ENCODE results near the gene GHRH. TPM values are rescaled to one million over a fixed set of nuclear protein-coding genes. Genes with fewer than 3 reads are reported as not detected.

The GHRH gene
- total RNA-seq, 2 experiments from 2014 or later = not detected

DNA sequence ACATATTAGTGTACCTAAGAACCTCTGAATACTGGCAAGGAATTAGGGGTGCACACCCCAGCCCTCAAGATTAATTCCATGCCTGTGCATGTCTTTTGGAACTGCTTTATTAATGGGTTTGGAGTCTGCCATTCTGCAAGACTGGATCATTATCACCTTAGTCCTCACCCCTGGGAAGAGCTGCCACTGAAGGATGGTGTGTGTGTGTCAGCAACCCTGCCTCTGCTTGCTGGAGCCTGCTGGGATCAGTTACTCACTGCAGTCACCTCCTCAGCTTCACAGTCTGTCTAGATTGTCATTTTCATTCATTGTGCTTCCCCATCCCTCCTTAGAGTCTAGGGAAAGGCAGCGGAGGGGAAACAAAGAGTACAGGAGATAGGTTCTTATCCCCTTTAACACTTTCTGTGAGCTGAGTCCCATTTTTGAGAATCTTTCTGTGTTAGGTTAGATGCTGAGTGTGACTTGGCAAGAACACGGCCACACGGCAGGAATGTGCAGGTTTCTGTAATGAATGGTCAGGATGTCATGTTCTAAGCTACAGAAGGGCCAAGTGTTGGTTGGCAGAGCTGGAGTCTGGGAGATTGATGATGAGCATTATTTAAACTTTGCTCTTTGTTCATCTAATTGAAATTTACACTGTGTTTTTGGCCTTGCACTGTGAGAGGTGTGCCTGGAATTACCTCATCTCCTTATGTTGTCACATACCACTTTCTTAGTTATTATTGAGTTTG is 21.1 kb downstream of the GHRH start:
- CTCF ChIA-PET = interaction anchor here (0.5 kb wide), 1 partner anchor 365 kb away, joined by 4 read pairs; no protein-coding TSS in a partner anchor
- peaks cover 80% of the 10 kb centered on the region for H3K36me3 Mint-ChIP-seq (ENCODE audit: low read depth)
- POLR2A ChIA-PET = no interaction called here

DNA sequence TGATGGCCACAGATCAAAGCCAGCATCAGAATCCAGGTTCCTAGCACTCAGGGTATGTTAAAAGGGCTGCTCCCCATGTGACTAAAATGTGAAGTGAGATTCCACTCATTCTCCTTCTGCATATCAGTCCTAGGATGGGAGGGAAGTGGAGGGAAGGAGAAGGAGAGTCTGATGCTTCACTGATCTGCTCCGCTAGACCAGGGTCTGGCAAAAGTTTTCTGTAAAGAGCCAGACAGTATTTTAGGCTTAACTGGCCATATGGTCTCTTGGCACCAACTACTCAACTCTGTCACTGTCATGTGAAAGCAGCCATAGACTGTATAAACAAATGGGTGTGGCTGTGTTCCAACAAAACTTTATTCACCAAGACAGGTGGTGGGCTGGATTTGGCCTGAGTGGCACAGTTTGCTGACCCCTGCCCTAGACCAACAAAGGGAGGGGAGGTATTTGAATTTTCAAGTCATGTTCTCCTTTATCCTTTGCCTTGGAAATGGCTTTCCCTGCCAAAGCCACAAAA is 22.6 kb downstream of the GHRH start:
- Histone ChIP-seq H3K4me1 (ENCODE audit: insufficient read depth, low read length) (no peaks in the 10 kb centered on the region), H3K4me3 (ENCODE audit: low read length) (no peak overlapping the region), H3K9me3 (ENCODE audit: control insufficient read depth in 1 of 2, insufficient read depth in 1 of 2, low read length in 2 of 2) (no peaks in the 10 kb centered on the region), H3K36me3 (ENCODE audit: insufficient read depth, low read length) (peaks cover 99% of the 10 kb centered on the region), H3K27me3 (ENCODE audit: control insufficient read depth in 1 of 2, insufficient read depth in 2 of 2, low read length in 2 of 2) (no peaks in the 10 kb centered on the region), H3K27ac (ENCODE audit: low read depth in 1 of 2, low read length in 2 of 2) (no peak overlapping the region)
- H3K4me1 Mint-ChIP-seq (ENCODE audit: low read depth) = no peaks in the 10 kb centered on the region
- H3K27ac Mint-ChIP-seq = no peak overlapping the region
- ChIA-PET POLR2A (no interaction called here), CTCF (no interaction called here)
- no peak for ATAC-seq (ENCODE audit: poor library complexity)
- H3K4me3 Mint-ChIP-seq = no peak overlapping the region
- intact Hi-C loops (cut with DNase I, micrococcal nuclease) = no loop called here
- no peaks in the 10 kb centered on the region for H3K9me3 Mint-ChIP-seq
- no peaks in the 10 kb centered on the region for H3K27me3 Mint-ChIP-seq
- H3K36me3 Mint-ChIP-seq (ENCODE audit: low read depth) = peaks cover 94% of the 10 kb centered on the region
- no peak for DNase-seq
- TF ChIP-seq, protein P1, sequence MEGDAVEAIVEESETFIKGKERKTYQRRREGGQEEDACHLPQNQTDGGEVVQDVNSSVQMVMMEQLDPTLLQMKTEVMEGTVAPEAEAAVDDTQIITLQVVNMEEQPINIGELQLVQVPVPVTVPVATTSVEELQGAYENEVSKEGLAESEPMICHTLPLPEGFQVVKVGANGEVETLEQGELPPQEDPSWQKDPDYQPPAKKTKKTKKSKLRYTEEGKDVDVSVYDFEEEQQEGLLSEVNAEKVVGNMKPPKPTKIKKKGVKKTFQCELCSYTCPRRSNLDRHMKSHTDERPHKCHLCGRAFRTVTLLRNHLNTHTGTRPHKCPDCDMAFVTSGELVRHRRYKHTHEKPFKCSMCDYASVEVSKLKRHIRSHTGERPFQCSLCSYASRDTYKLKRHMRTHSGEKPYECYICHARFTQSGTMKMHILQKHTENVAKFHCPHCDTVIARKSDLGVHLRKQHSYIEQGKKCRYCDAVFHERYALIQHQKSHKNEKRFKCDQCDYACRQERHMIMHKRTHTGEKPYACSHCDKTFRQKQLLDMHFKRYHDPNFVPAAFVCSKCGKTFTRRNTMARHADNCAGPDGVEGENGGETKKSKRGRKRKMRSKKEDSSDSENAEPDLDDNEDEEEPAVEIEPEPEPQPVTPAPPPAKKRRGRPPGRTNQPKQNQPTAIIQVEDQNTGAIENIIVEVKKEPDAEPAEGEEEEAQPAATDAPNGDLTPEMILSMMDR (IDR thresholded peaks at IDR 0.05) = no peak

More for the DNA sequence above, 21.1 kb downstream of the GHRH start:
- H3K4me3 Mint-ChIP-seq = no peak overlapping the region
- peaks cover 88% of the 10 kb centered on the region for H3K36me3 ChIP-seq (ENCODE audit: insufficient read depth, low read length)
- TF ChIP-seq, protein P1 (IDR thresholded peaks at IDR 0.05) = no peak
- H3K9me3 ChIP-seq (ENCODE audit: control insufficient read depth in 1 of 2, insufficient read depth in 1 of 2, low read length in 2 of 2) = no peaks in the 10 kb centered on the region
- no peak overlapping the region for H3K4me3 ChIP-seq (ENCODE audit: low read length)
- no peaks in the 10 kb centered on the region for H3K9me3 Mint-ChIP-seq
- DNase-seq (no peak), ATAC-seq (ENCODE audit: poor library complexity) (no peak)
- no peaks in the 10 kb centered on the region for H3K27me3 Mint-ChIP-seq
- H3K4me1 Mint-ChIP-seq (ENCODE audit: low read depth) = no peaks in the 10 kb centered on the region
- no peak overlapping the region for H3K27ac ChIP-seq (ENCODE audit: low read depth in 1 of 2, low read length in 2 of 2)
- H3K27me3 ChIP-seq (ENCODE audit: control insufficient read depth in 1 of 2, insufficient read depth in 2 of 2, low read length in 2 of 2) = no peaks in the 10 kb centered on the region
- H3K27ac Mint-ChIP-seq = no peak overlapping the region
- intact Hi-C loops (cut with DNase I, micrococcal nuclease) = no loop called here
- H3K4me1 ChIP-seq (ENCODE audit: insufficient read depth, low read length) = no peaks in the 10 kb centered on the region

DNA sequence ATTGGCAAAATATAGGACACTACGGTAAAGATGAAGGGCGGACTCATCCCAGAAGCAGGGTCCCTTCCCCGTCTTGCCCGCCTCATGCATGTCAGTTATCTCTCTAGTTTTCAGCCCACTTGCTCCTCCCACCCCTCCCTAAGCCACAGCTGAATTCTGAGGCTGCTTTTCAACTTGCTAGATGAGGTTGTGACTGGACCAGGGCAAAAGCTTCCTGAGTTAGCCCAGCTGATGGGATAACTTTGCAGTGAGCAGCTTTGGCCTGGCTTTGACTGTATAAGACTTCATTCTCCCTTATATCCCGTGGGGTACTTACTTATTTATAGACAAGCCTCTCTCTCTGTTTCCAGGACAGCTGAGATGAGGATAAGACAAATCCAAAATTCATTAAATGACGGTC is 23.2 kb downstream of the GHRH start:
- ChIA-PET CTCF (no interaction called here), POLR2A (no interaction called here)
- no peaks in the 10 kb centered on the region for H3K27me3 Mint-ChIP-seq
- no peaks in the 10 kb centered on the region for H3K9me3 ChIP-seq (ENCODE audit: control insufficient read depth in 1 of 2, insufficient read depth in 1 of 2, low read length in 2 of 2)
- no peaks in the 10 kb centered on the region for H3K4me1 Mint-ChIP-seq (ENCODE audit: low read depth)
- no peak overlapping the region for H3K4me3 ChIP-seq (ENCODE audit: low read length)
- no peaks in the 10 kb centered on the region for H3K4me1 ChIP-seq (ENCODE audit: insufficient read depth, low read length)
- TF ChIP-seq, protein P1 (IDR thresholded peaks at IDR 0.05) = no peak
- H3K27me3 ChIP-seq (ENCODE audit: control insufficient read depth in 1 of 2, insufficient read depth in 2 of 2, low read length in 2 of 2) = no peaks in the 10 kb centered on the region
- no peak for ATAC-seq (ENCODE audit: poor library complexity)
- H3K27ac Mint-ChIP-seq = no peak overlapping the region
- no peaks in the 10 kb centered on the region for H3K9me3 Mint-ChIP-seq
- H3K27ac ChIP-seq (ENCODE audit: low read depth in 1 of 2, low read length in 2 of 2) = no peak overlapping the region
- H3K36me3 ChIP-seq (ENCODE audit: insufficient read depth, low read length) = peaks cover 99% of the 10 kb centered on the region
- no peak overlapping the region for H3K4me3 Mint-ChIP-seq
- DNase-seq = no peak
- intact Hi-C loops (cut with DNase I, micrococcal nuclease) = no loop called here
- H3K36me3 Mint-ChIP-seq (ENCODE audit: low read depth) = peaks cover 94% of the 10 kb centered on the region

Data from CD4-positive, alpha-beta T cell (primary cell).